HG02642 (cell line): ENCODE measurements around the gene NOL3.

ENCODE experiments used
- ATAC-seq: cut with Tn5 transposase; IDR thresholded peaks from one replicate; pipeline ENCODE4 v1.9.1; 2021; ENCODE audit warnings: mild to moderate bottlenecking; ENCODE audit not compliant: unreplicated experiment, poor library complexity

NOL3 gene

GRCh38 chr16:67154578-67155294, 15.6 kb upstream of the NOL3 start:
- no peak for ATAC-seq

GRCh38 chr16:67155295-67156142, 14.8 kb upstream of the NOL3 start:
- ATAC-seq, result no peak

- no peak for ATAC-seq
Observed at GRCh38 chr16:67156143-67156844, 14.0 kb upstream of the NOL3 start.

- ATAC-seq, result no peak
Observed at GRCh38 chr16:67157106-67157748, 13.1 kb upstream of the NOL3 start.

GRCh38 chr16:67157892-67158635, 12.3 kb upstream of the NOL3 start:
- ATAC-seq, result no peak

- ATAC-seq, result peak; percentile 42
Observed at GRCh38 chr16:67158637-67159600, 11.4 kb upstream of the NOL3 start.

GRCh38 chr16:67161595-67162058, 8.7 kb upstream of the NOL3 start:
- no peak for ATAC-seq

- ATAC-seq, result no peak
Observed at GRCh38 chr16:67162506-67163163, 7.7 kb upstream of the NOL3 start.

- ATAC-seq, result no peak
Observed at GRCh38 chr16:67163164-67163998, 7.0 kb upstream of the NOL3 start.

GRCh38 chr16:67163999-67164558, 6.3 kb upstream of the NOL3 start:
- ATAC-seq, result no peak

- ATAC-seq, result no peak
Observed at GRCh38 chr16:67164599-67165061, 5.7 kb upstream of the NOL3 start, which contains the start of gene HSF4. TSS of gene HSF4 (plus strand) at chr16:67164745. CDS start at chr16:67164812, 67 bp downstream.

GRCh38 chr16:67165121-67166078, 4.9 kb upstream of the NOL3 start:
- no peak for ATAC-seq

- ATAC-seq, result no peak
Observed at GRCh38 chr16:67166110-67166547, 4.2 kb upstream of the NOL3 start.

- ATAC-seq, result no peak
Observed at GRCh38 chr16:67166598-67167168, 3.7 kb upstream of the NOL3 start.

GRCh38 chr16:67167588-67167987, 2.8 kb upstream of the NOL3 start:
- ATAC-seq, result no peak
